H1 (cell line): ENCODE measurements around the gene SLC38A7. TPM values are rescaled to one million over a fixed set of nuclear protein-coding genes. Genes with fewer than 3 reads are reported as not detected.

Source experiments
- CTCF ChIA-PET: fragments of 300-600 bp; sonication (Branson Sonifier 250); formaldehyde crosslinking; loops from one replicate; lab custom pipeline; 2021; ENCODE audit not compliant: partially characterized antibody; lab: Charles Lee
- POLR2A ChIA-PET: fragments of 300-600 bp; sonication (Branson Sonifier 250); formaldehyde crosslinking; loops from one replicate; lab custom pipeline; 2021; ENCODE audit warnings: inconsistent platforms; ENCODE audit not compliant: partially characterized antibody; lab: Charles Lee
- DNase-seq, 2 experiments: peaks; one replicate each; pipeline versions ENCODE4 v3.0.0 to v3.0.0-alpha.2; 2010 to 2022; ENCODE audit warnings: low spot score in 2 of 2, low read depth in 1 of 2, mixed read lengths in 1 of 2
- FAIRE-seq: peaks from 2 replicates; lab custom pipeline; 2011; peaks lifted over from hg19 to GRCh38; lab: Jason Lieb, UNC
- H2AFZ ChIP-seq: 2 replicates; pipeline ENCODE4 v1.8.1; 2012; ENCODE audit warnings: low read length, inconsistent platforms
- H2AK5ac ChIP-seq: 2 replicates; pipeline ENCODE4 v1.6.1; 2013; ENCODE audit warnings: low read depth, low read length
- H2BK120ac ChIP-seq: replicated peaks from 2 replicates; pipeline ENCODE3; 2013; ENCODE audit warnings: low read depth, low read length, inconsistent platforms
- H2BK12ac ChIP-seq: 2 replicates; pipeline ENCODE4 v1.6.1; 2013; ENCODE audit warnings: low read depth, low read length
- H2BK15ac ChIP-seq: 2 replicates; pipeline ENCODE4 v1.6.1; 2013; ENCODE audit warnings: low read length
- H2BK20ac ChIP-seq: 2 replicates; pipeline ENCODE4 v1.6.1; 2013; ENCODE audit warnings: low read length
- H2BK5ac ChIP-seq: 2 replicates; pipeline ENCODE4 v1.6.1; 2013; ENCODE audit warnings: low read depth, low read length
- H3K14ac ChIP-seq: 2 replicates; pipeline ENCODE4 v1.6.1; 2013; ENCODE audit warnings: inconsistent platforms; ENCODE audit not compliant: insufficient read length
- H3K18ac ChIP-seq: 2 replicates; pipeline ENCODE4 v1.6.1; 2013; ENCODE audit warnings: low read length; ENCODE audit errors: extremely low read depth
- H3K23ac ChIP-seq: 2 replicates; pipeline ENCODE4 v1.6.1; 2013; ENCODE audit warnings: inconsistent platforms; ENCODE audit not compliant: insufficient read length
- H3K23me2 ChIP-seq: 2 replicates; pipeline ENCODE4 v1.6.1; 2013; ENCODE audit warnings: low read depth, low read length
- H3K27ac ChIP-seq: 2 replicates; pipeline ENCODE4 v1.6.1; 2011; ENCODE audit warnings: low read depth, low read length, inconsistent platforms
- H3K27me3 ChIP-seq, 4 experiments: replicated peaks in 1 of 4; 1 replicate in 1 of 4; 2 replicates in 3 of 4; pipeline versions ENCODE4 v1.6.1 to v1.8.1; 2011 to 2013; ENCODE audit warnings: low read length in 3 of 4, mild to moderate bottlenecking in 3 of 4, inconsistent platforms in 2 of 4, mixed read lengths in 2 of 4, moderate library complexity in 1 of 4; ENCODE audit not compliant: control insufficient read depth in 3 of 4, insufficient read depth in 3 of 4; ENCODE audit errors: extremely low read depth in 1 of 4
- H3K36me3 ChIP-seq, 4 experiments: 2 replicates each; pipeline versions ENCODE4 v1.6.1 to v1.8.1; 2011 to 2013; ENCODE audit warnings: mild to moderate bottlenecking in 4 of 4, low read length in 3 of 4, moderate library complexity in 2 of 4, control low read depth in 1 of 4, inconsistent platforms in 1 of 4; ENCODE audit not compliant: insufficient read depth in 4 of 4, control insufficient read depth in 2 of 4
- H3K4ac ChIP-seq: replicated peaks from 2 replicates; pipeline ENCODE3; 2013; ENCODE audit warnings: low read length, low read depth, mixed read lengths, inconsistent platforms; ENCODE audit not compliant: insufficient read length
- H3K4me1 ChIP-seq, 4 experiments: replicated peaks in 1 of 4; 1 replicate in 1 of 4; 2 replicates in 3 of 4; pipeline versions ENCODE4 v1.6.1 to v1.8.1; 2011 to 2013; ENCODE audit warnings: low read length in 3 of 4, inconsistent platforms in 2 of 4, mixed read lengths in 1 of 4; ENCODE audit not compliant: insufficient read depth in 4 of 4, control insufficient read depth in 3 of 4
- H3K4me2 ChIP-seq, 2 experiments: 2 replicates each; pipeline versions ENCODE4 v1.6.1 to v1.8.1; 2011 to 2013; ENCODE audit warnings: low read depth in 2 of 2, low read length in 2 of 2, control low read depth in 1 of 2, inconsistent platforms in 1 of 2, mild to moderate bottlenecking in 1 of 2; ENCODE audit not compliant: insufficient read depth in 1 of 2
- H3K4me3 ChIP-seq, 4 experiments: fragments of 200-600, 300-600 bp in 1 of 4; sonication (generic), shearing (Covaris generic), sonication (Bioruptor Twin) in 1 of 4; 2 replicates each; pipeline versions ENCODE4 v1.5.1 to v1.8.1; 2011 to 2016; ENCODE audit warnings: low read length in 4 of 4, low read depth in 3 of 4, control low read depth in 2 of 4, inconsistent platforms in 2 of 4, mild to moderate bottlenecking in 2 of 4, mixed read lengths in 1 of 4, moderate library complexity in 1 of 4; ENCODE audit not compliant: insufficient read depth in 2 of 4; ENCODE audit errors: extremely low read depth in 1 of 4
- H3K56ac ChIP-seq: replicated peaks from 2 replicates; pipeline ENCODE3; 2013; ENCODE audit warnings: low read depth, mild to moderate bottlenecking, mixed read lengths, low read length, inconsistent platforms; ENCODE audit not compliant: insufficient read length
- H3K79me1 ChIP-seq: 2 replicates; pipeline ENCODE4 v1.6.1; 2013; ENCODE audit warnings: low read depth, low read length, control low read depth
- H3K79me2 ChIP-seq, 2 experiments: 2 replicates each; pipeline versions ENCODE4 v1.6.1 to v1.8.1; 2012 to 2013; ENCODE audit warnings: low read length in 2 of 2, mild to moderate bottlenecking in 2 of 2, inconsistent platforms in 1 of 2; ENCODE audit not compliant: insufficient read depth in 2 of 2, control insufficient read depth in 1 of 2
- H3K9ac ChIP-seq, 4 experiments: replicated peaks in 1 of 4; 1 replicate in 1 of 4; 2 replicates in 3 of 4; pipeline versions ENCODE4 v1.6.1 to v1.8.1; 2011 to 2013; ENCODE audit warnings: low read depth in 3 of 4, low read length in 3 of 4, control low read depth in 2 of 4, mild to moderate bottlenecking in 2 of 4, moderate library complexity in 2 of 4, inconsistent platforms in 1 of 4; ENCODE audit errors: extremely low read depth in 1 of 4
- H3K9me3 ChIP-seq, 2 experiments: 2 replicates each; pipeline versions ENCODE4 v1.6.1 to v1.8.1; 2012 to 2013; ENCODE audit warnings: mild to moderate bottlenecking in 2 of 2, moderate library complexity in 2 of 2, control low read depth in 1 of 2, inconsistent platforms in 1 of 2, low read depth in 1 of 2, low read length in 1 of 2, mixed read lengths in 1 of 2; ENCODE audit not compliant: insufficient read depth in 2 of 2
- H4K20me1 ChIP-seq, 2 experiments: replicated peaks in 1 of 2; 2 replicates each; pipeline versions ENCODE3 to v1.8.1; 2011 to 2013; ENCODE audit warnings: inconsistent platforms in 2 of 2, low read length in 2 of 2, mild to moderate bottlenecking in 1 of 2; ENCODE audit not compliant: insufficient read depth in 2 of 2, control insufficient read depth in 1 of 2
- H4K5ac ChIP-seq: 2 replicates; pipeline ENCODE4 v1.6.1; 2013; ENCODE audit warnings: low read length, low read depth, mixed read lengths, inconsistent platforms; ENCODE audit not compliant: insufficient read length
- H4K8ac ChIP-seq: 2 replicates; pipeline ENCODE4 v1.8.0; 2013; ENCODE audit warnings: mild to moderate bottlenecking, moderate library complexity, low read length, inconsistent platforms; ENCODE audit not compliant: insufficient read depth; ENCODE audit errors: extremely low read depth
- H4K91ac ChIP-seq: replicated peaks from 2 replicates; pipeline ENCODE3; 2013; ENCODE audit warnings: low read length, mixed read lengths, inconsistent platforms; ENCODE audit not compliant: insufficient read length
- MAFK ChIP-seq: IDR thresholded peaks from 2 replicates; pipeline ENCODE4 v1.6.1; 2012; ENCODE audit warnings: low read depth, mild to moderate bottlenecking, improper control_type of control experiment, low read length
- RXRA ChIP-seq: IDR thresholded peaks from 2 replicates; pipeline ENCODE4 v1.6.1; 2011; ENCODE audit warnings: low read depth, mild to moderate bottlenecking, low read length, moderate library complexity; ENCODE audit not compliant: insufficient read depth
- WGBS, 2 experiments: shearing (Covaris generic) in 1 of 2; methylation state at CpG; one replicate each; pipeline versions ENCODE4 v1.1.6 to v1.1.7; 2013 to 2015; ENCODE audit warnings: low lambda C conversion rate in 2 of 2, mixed read lengths in 2 of 2, inconsistent platforms in 1 of 2, low coverage in 1 of 2, missing lambda C conversion rate in 1 of 2; ENCODE audit not compliant: insufficient replicate concordance in 2 of 2, insufficient coverage in 1 of 2, insufficient read length in 1 of 2; ENCODE audit errors: extremely low coverage in 1 of 2, missing lambda C conversion rate in 1 of 2; 5-methylcytosine and 5-hydroxymethylcytosine counted together
- polyA plus RNA-seq, 7 experiments: library from polyadenylated mRNA; depleted of rRNA in 3 of 7; stranded (reverse) in 5 of 7; unstranded in 2 of 7; fragments of >200 nt in 5 of 7; fragments of 200-250 nt in 2 of 7; gene quantifications; 1 replicate in 5 of 7; 2 replicates in 1 of 7; 4 replicates in 1 of 7; pipeline versions ENCODE4 v1.2.1 to v1.2.3, GENCODE V29; 2011 to 2013; ENCODE audit warnings: missing spikeins in 2 of 7, mixed read lengths in 2 of 7
- total RNA-seq: library from RNA; stranded (reverse); fragmentation: NEBNext Ultra II Directional; extraction: Animal tissue kit (Norgen Biotek cat#: 25700); gene quantifications from 2 replicates; pipeline ENCODE4 v1.2.1, GENCODE V29; 2021
- TF ChIP-seq, protein P1 (sequence below): IDR thresholded peaks from 2 replicates; pipeline ENCODE4 v1.6.1; 2012; ENCODE audit warnings: low read length, inconsistent platforms
- TF ChIP-seq, protein P2 (sequence below), 3 experiments: IDR thresholded peaks; 1 replicate in 2 of 3; 2 replicates in 1 of 3; pipeline versions ENCODE4 v1.5.1 to v1.6.1; 2011; ENCODE audit warnings: low read length in 3 of 3, mild to moderate bottlenecking in 3 of 3, inconsistent platforms in 2 of 3, low read depth in 1 of 3, moderate library complexity in 1 of 3; ENCODE audit not compliant: insufficient read depth in 1 of 3; ENCODE audit errors: control extremely low read depth in 1 of 3

SLC38A7 gene
- total and polyA plus RNA-seq, 2 of the 8 experiments (the other 6 are each of a cell fraction or from before 2014, with no cell fraction given): 26.7 to 28.0 TPM

DNA sequence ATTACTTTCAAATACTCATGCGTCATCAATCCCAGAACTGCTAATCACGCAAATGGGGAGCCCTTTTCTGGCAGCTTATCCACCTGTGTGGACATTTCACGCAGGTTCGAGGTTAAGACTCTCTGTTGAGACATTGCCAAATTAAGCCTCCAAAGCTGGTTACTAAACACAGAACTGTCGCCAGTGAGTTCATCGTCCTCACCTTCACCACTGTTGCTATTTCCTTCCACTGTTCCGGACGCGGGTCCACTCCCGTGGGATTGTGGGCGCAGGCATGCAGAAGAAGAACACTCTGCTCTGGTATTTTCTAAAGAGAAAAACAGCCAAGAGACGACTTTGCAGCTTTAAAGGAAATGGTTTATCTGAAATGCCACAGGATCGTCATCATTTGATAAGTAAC is 33.4 kb upstream of the SLC38A7 start:
- POLR2A ChIA-PET: interaction anchor here (1.1 kb wide), 1 partner anchor 9 kb away, joined by 3 read pairs; no protein-coding TSS in a partner anchor
- Histone ChIP-seq H4K8ac (no peak overlapping the region), H2BK20ac (no peak overlapping the region), H3K79me2 (no peaks in the 10 kb centered on the region), H4K20me1 (peaks cover 0 to 7% of the 10 kb centered on the region in 2 experiments), H3K79me1 (no peaks in the 10 kb centered on the region; the same call in 1 of the 2 replicates), H3K4ac (no peak overlapping the region), H2AK5ac (no peak overlapping the region), H3K9me3 (no peaks in the 10 kb centered on the region), H3K27me3 (no peaks in the 10 kb centered on the region), H2BK5ac (no peak overlapping the region), H3K14ac (no peak overlapping the region), H3K27ac (no peak overlapping the region), H3K18ac (no peak overlapping the region), H3K36me3 (peaks cover 26 to 82% (median 58%) of the 10 kb centered on the region in 4 experiments), H3K9ac (no peak overlapping the region)
- no peak for DNase-seq
- WGBS, 2 experiments: 92% methylated on average over 13 of the region's 13 CpGs; no CpG with 5 or more reads in 1 of the 2 experiments
- TF ChIP-seq, protein P1, sequence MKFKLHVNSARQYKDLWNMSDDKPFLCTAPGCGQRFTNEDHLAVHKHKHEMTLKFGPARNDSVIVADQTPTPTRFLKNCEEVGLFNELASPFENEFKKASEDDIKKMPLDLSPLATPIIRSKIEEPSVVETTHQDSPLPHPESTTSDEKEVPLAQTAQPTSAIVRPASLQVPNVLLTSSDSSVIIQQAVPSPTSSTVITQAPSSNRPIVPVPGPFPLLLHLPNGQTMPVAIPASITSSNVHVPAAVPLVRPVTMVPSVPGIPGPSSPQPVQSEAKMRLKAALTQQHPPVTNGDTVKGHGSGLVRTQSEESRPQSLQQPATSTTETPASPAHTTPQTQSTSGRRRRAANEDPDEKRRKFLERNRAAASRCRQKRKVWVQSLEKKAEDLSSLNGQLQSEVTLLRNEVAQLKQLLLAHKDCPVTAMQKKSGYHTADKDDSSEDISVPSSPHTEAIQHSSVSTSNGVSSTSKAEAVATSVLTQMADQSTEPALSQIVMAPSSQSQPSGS: no peak
- TF ChIP-seq, protein P2, sequence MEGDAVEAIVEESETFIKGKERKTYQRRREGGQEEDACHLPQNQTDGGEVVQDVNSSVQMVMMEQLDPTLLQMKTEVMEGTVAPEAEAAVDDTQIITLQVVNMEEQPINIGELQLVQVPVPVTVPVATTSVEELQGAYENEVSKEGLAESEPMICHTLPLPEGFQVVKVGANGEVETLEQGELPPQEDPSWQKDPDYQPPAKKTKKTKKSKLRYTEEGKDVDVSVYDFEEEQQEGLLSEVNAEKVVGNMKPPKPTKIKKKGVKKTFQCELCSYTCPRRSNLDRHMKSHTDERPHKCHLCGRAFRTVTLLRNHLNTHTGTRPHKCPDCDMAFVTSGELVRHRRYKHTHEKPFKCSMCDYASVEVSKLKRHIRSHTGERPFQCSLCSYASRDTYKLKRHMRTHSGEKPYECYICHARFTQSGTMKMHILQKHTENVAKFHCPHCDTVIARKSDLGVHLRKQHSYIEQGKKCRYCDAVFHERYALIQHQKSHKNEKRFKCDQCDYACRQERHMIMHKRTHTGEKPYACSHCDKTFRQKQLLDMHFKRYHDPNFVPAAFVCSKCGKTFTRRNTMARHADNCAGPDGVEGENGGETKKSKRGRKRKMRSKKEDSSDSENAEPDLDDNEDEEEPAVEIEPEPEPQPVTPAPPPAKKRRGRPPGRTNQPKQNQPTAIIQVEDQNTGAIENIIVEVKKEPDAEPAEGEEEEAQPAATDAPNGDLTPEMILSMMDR (IDR thresholded peaks at IDR 0.05; ENCODE audit: control extremely low read depth in 1 of 3, insufficient read depth in 1 of 3, low read depth in 1 of 3, low read length in 3 of 3): no peak
- TF ChIP-seq RXRA (no peak), MAFK (no peak)
- TF ChIP-seq, all 59 proteins: peak for 0
- no peak overlapping the region for H3K56ac ChIP-seq
- no peak overlapping the region for H2BK15ac ChIP-seq
- CTCF ChIA-PET: interaction anchor here (0.6 kb wide), 1 partner anchor 294 kb away, joined by 3 read pairs; no protein-coding TSS in a partner anchor
- no peak overlapping the region for H3K23ac ChIP-seq
- H2BK120ac ChIP-seq: no peak overlapping the region
- no peak overlapping the region for H4K91ac ChIP-seq
- H3K4me3 ChIP-seq: no peak overlapping the region
- no peak overlapping the region for H2BK12ac ChIP-seq
- H3K4me1 ChIP-seq: no peaks in the 10 kb centered on the region
- no peak overlapping the region for H3K4me2 ChIP-seq
- FAIRE-seq: no peak
- no peak overlapping the region for H4K5ac ChIP-seq
- H3K23me2 ChIP-seq: no peaks in the 10 kb centered on the region
- no peak overlapping the region for H2AFZ ChIP-seq
